Right lobe of liver (tissue), 6 donors: ENCODE results near the gene MPPED1. TPM values are rescaled to one million over a fixed set of nuclear protein-coding genes. Genes with fewer than 3 reads are reported as not detected.

Experiments
- ATAC-seq, 4 donors: fragments of 200-7000 bp; cut with Tn5 transposase; one replicate each; pipeline ENCODE4 v1.9.1; 2020; ENCODE audit warnings: mild to moderate bottlenecking in 4 of 4, moderate library complexity in 4 of 4
- DNase-seq, 3 donors: peaks; one replicate each; pipeline ENCODE4 v3.0.0-alpha.2; 2020
- H3K27ac ChIP-seq, 3 donors: fragments of 200-600 bp; one replicate each; pipeline ENCODE4 v1.8.0; 2022
- H3K27me3 ChIP-seq, 2 donors: fragments of 200-600 bp; one replicate each; pipeline ENCODE4 v1.8.0; 2022
- H3K36me3 ChIP-seq, 4 donors: fragments of 200-600 bp; sonication (generic) in 1 of 4; one replicate each; pipeline versions ENCODE4 v1.5.1 to v1.8.0; 2017 to 2022; ENCODE audit warnings: control low read depth in 1 of 4
- H3K4me1 ChIP-seq, 4 donors: fragments of 200-600 bp; sonication (generic) in 1 of 4; one replicate each; pipeline versions ENCODE4 v1.5.1 to v1.8.0; 2017 to 2022; ENCODE audit warnings: control low read depth in 1 of 4
- H3K4me3 ChIP-seq, 3 donors: fragments of 200-600 bp; one replicate each; pipeline ENCODE4 v1.8.0; 2022
- H3K9me3 ChIP-seq, 4 donors: fragments of 200-600 bp; sonication (generic) in 1 of 4; one replicate each; pipeline versions ENCODE4 v1.5.1 to v1.8.0; 2017 to 2022; ENCODE audit warnings: control low read depth in 1 of 4
- POLR2A ChIP-seq: fragments of 450-650 bp; IDR thresholded peaks from one replicate; pipeline ENCODE4 v1.6.1; 2017; ENCODE audit warnings: antibody characterized with exemption, mild to moderate bottlenecking
- WGBS: methylation state at CpG from one replicate; pipeline ENCODE4 v1.1.6; 2018; ENCODE audit warnings: low coverage, low lambda C conversion rate; ENCODE audit not compliant: insufficient coverage; ENCODE audit errors: missing lambda C conversion rate; 5-methylcytosine and 5-hydroxymethylcytosine counted together
- intact Hi-C, 2 donors: fragments of 100-400 bp; cut with DNase I; formaldehyde crosslinking; loops; one replicate each; pipeline versions ENCODE4 v1.11.2 to v1.14.1; 2022
- total RNA-seq, 6 experiments: library from RNA; depleted of rRNA in 2 of 6; stranded (reverse); fragments of >200 nt in 2 of 6; fragmentation: NEBNext Ultra II Directional in 3 of 6; extraction: Animal tissue kit (Norgen Biotek cat#: 25700) in 3 of 6; gene quantifications; one replicate each; pipeline versions ENCODE4 v1.1.0 to v1.2.4, GENCODE V29; 2016 to 2023
- TF ChIP-seq, protein P1 (sequence below), 4 donors: fragments of 200-600 bp in 3 of 4; fragments of 450-650 bp in 1 of 4; IDR thresholded peaks; one replicate each; pipeline versions ENCODE4 v1.5.1 to v1.8.0; 2016 to 2022; ENCODE audit warnings: antibody characterized with exemption in 4 of 4, mild to moderate bottlenecking in 2 of 4
- donor health status: DM: no; HTN: yes; CAD: no.
- donor health status: DM: no; HTN: no; CAD: no.
- donor health status: DM: no; HTN: no; CAD: no.
- donor health status: DM: no; HTN: yes; CAD: no.
- donor health status: DM: no; HTN: yes; CAD: no.

Gene MPPED1
- total RNA-seq, 6 experiments from 2014 or later = 2.4 to 13.8 (median 11.3) TPM

DNA sequence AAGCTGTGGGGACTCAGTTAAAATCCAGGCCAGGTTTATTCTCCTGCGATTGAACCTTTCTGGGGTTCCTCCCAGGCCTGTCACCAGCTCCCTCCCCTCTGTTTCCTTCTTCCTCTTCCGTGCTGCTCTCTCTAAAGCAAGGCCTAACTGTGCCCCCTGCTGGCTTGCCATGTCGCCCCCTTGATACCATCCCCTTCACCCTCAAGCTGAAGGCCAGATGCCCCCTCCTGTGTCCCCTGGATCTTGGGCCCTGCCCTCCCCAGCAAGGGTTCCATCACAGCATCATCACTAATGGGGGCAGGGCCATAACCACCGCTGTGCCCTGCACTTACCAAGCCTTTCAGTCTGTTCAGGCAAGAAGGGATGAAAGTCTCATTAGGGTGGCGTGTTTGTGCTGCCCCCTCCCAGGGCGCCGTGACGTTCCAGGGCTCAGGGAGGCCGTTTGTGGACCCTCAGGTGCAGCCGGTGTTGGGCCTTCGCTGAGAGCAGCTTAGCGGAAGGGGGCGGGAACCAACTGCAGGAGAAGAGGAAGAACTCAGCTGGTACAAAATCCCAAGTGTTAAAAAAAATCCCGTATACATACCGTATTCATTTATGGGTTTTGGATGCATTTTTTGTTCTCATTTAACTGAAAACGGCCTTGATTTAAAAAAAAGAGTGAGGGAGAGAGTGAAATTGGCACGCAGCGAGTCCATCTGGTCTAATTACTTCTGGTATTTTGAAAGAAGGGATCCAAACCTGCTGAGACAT lies 69.9 kb downstream of the MPPED1 start:
- Histone ChIP-seq H3K4me1 (no peaks in the 10 kb centered on the region), H3K4me3 (no peak overlapping the region), H3K36me3 (no peaks in the 10 kb centered on the region), H3K27me3 (no peaks in the 10 kb centered on the region), H3K27ac (no peak overlapping the region), H3K9me3 (no peaks in the 10 kb centered on the region)
- peak in 3 of 4 donors; percentile 22 to 51 (median 49) for ATAC-seq
- TF ChIP-seq, protein P1, sequence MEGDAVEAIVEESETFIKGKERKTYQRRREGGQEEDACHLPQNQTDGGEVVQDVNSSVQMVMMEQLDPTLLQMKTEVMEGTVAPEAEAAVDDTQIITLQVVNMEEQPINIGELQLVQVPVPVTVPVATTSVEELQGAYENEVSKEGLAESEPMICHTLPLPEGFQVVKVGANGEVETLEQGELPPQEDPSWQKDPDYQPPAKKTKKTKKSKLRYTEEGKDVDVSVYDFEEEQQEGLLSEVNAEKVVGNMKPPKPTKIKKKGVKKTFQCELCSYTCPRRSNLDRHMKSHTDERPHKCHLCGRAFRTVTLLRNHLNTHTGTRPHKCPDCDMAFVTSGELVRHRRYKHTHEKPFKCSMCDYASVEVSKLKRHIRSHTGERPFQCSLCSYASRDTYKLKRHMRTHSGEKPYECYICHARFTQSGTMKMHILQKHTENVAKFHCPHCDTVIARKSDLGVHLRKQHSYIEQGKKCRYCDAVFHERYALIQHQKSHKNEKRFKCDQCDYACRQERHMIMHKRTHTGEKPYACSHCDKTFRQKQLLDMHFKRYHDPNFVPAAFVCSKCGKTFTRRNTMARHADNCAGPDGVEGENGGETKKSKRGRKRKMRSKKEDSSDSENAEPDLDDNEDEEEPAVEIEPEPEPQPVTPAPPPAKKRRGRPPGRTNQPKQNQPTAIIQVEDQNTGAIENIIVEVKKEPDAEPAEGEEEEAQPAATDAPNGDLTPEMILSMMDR (IDR thresholded peaks at IDR 0.05) = peak in 2 of 4 donors; percentile 26 to 37
- no peak for TF ChIP-seq POLR2A
- no peak for DNase-seq
- WGBS = 46% methylated on average over 16 of the region's 18 CpGs
- intact Hi-C loops = no loop called here

DNA sequence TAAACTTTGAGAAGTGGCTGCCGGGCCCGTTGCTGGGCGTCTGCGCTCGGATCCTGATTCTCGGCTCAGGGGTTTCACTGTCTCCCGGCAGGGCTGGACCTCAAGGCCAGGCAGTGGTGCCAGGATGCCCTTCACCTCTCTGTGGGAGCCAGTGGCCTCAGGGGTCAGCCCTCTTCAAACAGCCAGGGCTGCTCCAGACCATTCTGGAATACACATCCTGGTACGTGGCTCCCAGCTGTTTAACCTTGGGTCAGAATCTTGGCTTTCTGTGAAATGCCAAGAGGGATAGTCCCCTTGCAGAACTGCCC lies 70.5 kb downstream of the MPPED1 start:
- no peak for DNase-seq
- WGBS = 67% methylated on average over 2 of the region's 8 CpGs
- no peak for ATAC-seq
- Histone ChIP-seq H3K27me3 (no peaks in the 10 kb centered on the region), H3K4me1 (no peaks in the 10 kb centered on the region), H3K27ac (no peak overlapping the region), H3K9me3 (no peaks in the 10 kb centered on the region), H3K36me3 (no peaks in the 10 kb centered on the region), H3K4me3 (no peak overlapping the region)
- TF ChIP-seq, protein P1 (IDR thresholded peaks at IDR 0.05) = no peak
- intact Hi-C loops = no loop called here

- no peak for TF ChIP-seq POLR2A
- TF ChIP-seq, protein P1 (IDR thresholded peaks at IDR 0.05) = no peak
- 82% methylated on average over 2 of the region's 13 CpGs for WGBS
- ATAC-seq = no peak
- DNase-seq = no peak
- H3K9me3 ChIP-seq = no peaks in the 10 kb centered on the region
- no peak overlapping the region for H3K4me3 ChIP-seq
- no peaks in the 10 kb centered on the region for H3K4me1 ChIP-seq
- H3K36me3 ChIP-seq = no peaks in the 10 kb centered on the region
- no peak overlapping the region for H3K27ac ChIP-seq
- H3K27me3 ChIP-seq = no peaks in the 10 kb centered on the region
- intact Hi-C loops = no loop called here
Observed at GRCh38 chr22:43483266-43483665, 71.5 kb downstream of the MPPED1 start.

DNA sequence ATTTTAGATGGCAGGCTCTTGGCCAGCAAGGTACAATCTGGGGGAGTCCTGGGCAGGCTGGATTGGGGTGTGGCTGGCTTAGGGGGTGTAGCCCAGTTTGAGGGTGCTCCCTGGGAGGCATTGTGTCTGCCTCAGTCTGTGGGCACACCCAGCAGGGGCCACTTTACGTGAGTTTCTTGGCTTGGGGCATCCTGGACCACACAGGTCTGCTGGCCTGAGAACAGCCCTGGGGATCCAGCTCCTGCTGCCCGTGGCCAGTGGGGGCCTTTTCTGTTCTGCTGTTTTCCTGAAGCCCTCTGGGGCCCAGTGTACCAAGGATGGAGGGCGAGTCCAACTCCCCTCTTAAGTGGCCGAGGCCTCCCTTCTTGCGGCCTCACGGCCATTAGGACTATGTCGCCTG lies 71.9 kb downstream of the MPPED1 start:
- DNase-seq (no peak), ATAC-seq (no peak)
- H3K4me3 ChIP-seq = no peak overlapping the region
- no peaks in the 10 kb centered on the region for H3K36me3 ChIP-seq
- H3K4me1 ChIP-seq = no peaks in the 10 kb centered on the region
- TF ChIP-seq, protein P1 (IDR thresholded peaks at IDR 0.05) = no peak
- TF ChIP-seq POLR2A = no peak
- no peaks in the 10 kb centered on the region for H3K27me3 ChIP-seq
- WGBS = 100% methylated on average over 2 of the region's 7 CpGs
- intact Hi-C loops = no loop called here
- H3K27ac ChIP-seq = no peak overlapping the region
- H3K9me3 ChIP-seq = no peaks in the 10 kb centered on the region

DNA sequence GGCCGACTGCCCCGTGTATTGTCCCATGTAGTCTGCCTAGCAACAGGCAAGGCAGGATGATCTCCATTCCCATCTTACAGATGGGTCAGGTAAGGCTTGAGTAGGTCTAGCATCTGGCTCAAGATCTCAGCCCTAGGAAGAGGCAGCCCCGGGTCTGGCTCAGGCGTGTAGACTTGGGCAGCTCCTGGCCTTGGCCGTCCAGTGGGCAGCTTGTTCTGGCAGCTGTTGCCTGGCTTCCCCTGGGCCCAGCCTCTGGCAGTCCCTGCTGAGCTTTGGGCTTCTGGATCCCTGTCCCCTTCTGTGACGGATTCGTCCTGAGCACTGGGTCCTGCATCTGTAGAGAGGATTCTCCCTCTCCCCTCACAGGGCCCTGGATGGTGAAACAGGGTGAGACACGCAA lies 72.4 kb downstream of the MPPED1 start:
- no peak for ATAC-seq
- TF ChIP-seq, protein P1 (IDR thresholded peaks at IDR 0.05) = no peak
- TF ChIP-seq POLR2A = no peak
- no peak overlapping the region for H3K4me3 ChIP-seq
- H3K9me3 ChIP-seq = no peaks in the 10 kb centered on the region
- no peak overlapping the region for H3K27ac ChIP-seq
- H3K36me3 ChIP-seq = no peaks in the 10 kb centered on the region
- H3K4me1 ChIP-seq = no peaks in the 10 kb centered on the region
- no peaks in the 10 kb centered on the region for H3K27me3 ChIP-seq
- DNase-seq = no peak
- WGBS = no CpG with 5 or more reads among the region's 8 CpGs
- intact Hi-C loops = no loop called here
